Fibroblast of skin of back (primary cell): ENCODE results near the gene PYGB.
A peak's percentile ranks its signal among the peaks of the same experiment; 100 is the strongest.

Experiments used
- DNase-seq: peaks from one replicate; pipeline ENCODE4 v3.0.0-alpha.2; 2013

Gene PYGB

GRCh38 chr20:25283221-25283951 lies 35.5 kb downstream of the PYGB start:
- no peak for DNase-seq

GRCh38 chr20:25284131-25284601 lies 36.3 kb downstream of the PYGB start:
- no peak for DNase-seq

DNA sequence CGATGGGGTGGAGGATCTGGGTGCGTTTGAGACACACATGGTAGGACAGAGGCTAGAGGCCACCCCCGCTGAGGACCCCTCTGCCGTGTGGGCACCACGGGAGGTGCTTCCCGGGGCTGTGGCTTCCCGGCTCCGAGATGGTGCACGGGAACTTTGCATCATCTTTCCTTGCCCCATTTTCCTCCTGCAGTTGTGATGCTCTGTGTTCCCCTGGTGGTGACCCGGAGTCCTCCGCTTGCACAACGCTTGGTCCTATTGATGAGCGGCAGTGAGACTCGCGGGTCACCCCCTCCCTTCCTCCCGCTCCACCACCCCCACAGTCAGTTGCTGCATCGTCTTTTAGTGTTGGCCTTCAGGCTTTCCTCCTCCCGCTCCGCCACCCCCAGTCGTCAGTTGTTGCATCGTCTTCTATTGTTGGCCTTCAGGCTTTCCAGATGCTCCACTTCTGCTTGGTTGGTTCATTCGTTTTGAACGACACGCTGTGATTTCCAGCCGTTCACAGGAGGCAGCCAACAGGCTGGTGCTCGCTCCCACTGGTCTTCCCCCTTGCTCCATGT lies 37.3 kb downstream of the PYGB start:
- DNase-seq: no peak

DNA sequence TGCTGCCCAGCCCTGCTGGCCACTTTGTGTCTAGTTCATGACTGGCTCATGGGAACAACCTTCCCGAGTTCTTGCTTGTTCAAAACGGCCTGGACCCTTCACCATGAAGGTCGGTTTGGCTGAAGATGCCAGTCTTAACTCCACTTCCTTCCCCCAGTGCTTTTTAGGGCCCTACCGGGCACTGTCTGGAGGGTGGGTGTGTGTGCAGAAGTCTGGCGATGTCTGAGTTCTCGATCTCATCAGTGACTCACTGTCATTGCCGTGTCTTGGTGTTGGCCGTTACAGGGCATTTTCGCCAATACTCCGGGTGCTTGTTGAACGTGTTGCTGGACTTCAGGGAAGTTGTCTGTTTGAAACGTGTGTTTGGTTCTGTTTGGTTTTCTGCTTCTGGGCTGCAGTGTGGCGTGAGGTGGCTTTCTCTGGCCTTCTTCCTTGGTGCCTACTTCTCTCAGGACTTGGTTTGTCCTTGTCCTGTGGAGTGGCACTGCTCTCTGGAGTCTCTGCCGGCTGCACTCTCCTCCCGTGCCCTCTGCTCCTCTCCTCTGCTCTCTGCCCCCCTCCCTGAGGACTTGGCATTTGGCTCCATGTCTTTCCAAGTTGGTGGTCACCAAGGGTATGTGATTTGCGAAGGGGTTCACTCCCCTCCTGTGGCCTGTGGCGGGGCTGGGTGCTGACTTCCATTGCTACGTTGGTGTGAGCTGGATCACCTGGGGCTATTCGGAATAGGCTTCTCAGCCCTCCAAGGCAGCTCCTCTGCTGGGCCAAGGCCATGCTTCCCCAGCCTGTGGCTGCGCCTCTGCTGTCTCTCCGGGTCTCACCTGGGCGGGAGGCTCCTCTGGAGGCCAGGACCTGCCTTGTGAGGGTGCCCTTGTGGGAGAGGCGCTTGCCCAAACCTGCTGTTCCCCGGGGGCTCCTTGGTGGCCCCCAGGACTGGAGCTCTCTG lies 38.2 kb downstream of the PYGB start:
- DNase-seq: no peak

GRCh38 chr20:25286917-25287316 lies 39.0 kb downstream of the PYGB start:
- DNase-seq: no peak

- no peak for DNase-seq
Observed at GRCh38 chr20:25287631-25288290, 39.9 kb downstream of the PYGB start.

- DNase-seq: no peak
Observed at GRCh38 chr20:25288291-25289181, 40.7 kb downstream of the PYGB start.

GRCh38 chr20:25289886-25290597 lies 42.2 kb downstream of the PYGB start:
- DNase-seq: no peak

DNA sequence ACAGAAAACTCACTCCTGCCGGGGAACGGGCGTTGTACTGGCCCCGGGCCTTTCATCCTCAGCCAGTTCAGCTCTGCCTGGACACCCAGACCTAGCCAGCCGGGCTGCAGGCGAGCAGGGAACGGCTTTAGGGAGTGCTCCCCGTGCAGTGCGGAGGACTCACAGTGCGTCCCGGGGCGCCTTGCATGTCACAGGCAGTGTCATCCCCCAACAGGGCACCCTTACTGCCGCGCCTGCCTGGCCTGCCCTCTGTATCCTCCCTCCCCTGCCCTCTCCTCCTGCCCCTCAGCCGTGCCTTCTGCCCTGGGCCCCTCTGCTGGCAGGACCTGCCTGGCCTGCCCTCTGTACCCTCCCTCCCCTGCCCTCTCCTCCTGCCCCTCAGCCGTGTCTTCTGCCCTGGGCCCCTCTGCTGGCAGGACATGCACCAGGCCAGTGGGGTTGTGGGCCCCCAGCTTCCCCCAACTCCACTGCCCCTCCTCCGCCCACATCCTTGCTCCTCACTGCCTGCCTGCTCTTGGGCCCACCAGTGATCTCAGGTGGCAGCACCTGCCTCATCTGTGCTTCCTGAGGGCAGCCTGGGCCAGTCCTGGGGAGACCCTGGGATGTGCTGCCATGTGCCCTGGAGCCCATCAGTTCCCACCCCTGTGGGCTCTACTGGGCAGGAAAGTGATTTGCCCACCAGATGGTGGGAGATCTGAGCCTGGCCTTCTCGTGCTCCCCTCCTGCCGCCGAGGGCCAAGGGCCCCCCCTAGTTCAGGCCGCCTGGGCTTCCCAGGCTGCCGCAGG lies 43.0 kb downstream of the PYGB start:
- DNase-seq: no peak

GRCh38 chr20:25291432-25292133 lies 43.7 kb downstream of the PYGB start:
- DNase-seq: no peak

DNA sequence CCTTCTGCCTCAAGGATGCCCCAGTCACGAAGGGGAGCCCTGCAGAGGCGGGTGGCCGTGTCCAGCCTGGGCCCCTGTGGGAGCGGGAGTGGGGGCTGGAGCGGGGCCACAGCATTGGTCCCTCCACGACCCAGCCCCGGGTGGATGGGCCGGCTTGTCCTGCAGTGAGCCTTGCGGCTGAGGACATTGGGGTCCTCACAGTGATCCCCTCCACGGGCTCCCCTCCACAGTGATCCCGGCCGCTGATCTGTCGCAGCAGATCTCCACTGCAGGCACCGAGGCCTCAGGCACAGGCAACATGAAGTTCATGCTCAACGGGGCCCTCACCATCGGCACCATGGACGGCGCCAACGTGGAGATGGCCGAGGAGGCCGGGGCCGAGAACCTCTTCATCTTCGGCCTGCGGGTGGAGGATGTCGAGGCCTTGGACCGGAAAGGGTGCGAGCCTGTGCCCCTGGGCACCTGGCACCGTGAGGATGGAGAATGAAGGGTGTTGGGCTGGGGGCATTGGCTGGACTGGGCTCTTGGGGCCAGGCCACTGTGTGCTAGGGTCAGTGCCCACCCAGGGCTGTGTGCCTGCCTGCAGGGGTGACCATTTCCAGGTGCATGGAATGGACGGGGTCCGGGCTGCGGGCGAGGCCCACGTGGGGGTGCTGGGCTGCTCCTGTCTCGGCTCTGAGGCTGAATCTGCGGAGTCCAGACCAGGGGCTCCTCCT lies 44.4 kb downstream of the PYGB start:
- DNase-seq: no peak

DNA sequence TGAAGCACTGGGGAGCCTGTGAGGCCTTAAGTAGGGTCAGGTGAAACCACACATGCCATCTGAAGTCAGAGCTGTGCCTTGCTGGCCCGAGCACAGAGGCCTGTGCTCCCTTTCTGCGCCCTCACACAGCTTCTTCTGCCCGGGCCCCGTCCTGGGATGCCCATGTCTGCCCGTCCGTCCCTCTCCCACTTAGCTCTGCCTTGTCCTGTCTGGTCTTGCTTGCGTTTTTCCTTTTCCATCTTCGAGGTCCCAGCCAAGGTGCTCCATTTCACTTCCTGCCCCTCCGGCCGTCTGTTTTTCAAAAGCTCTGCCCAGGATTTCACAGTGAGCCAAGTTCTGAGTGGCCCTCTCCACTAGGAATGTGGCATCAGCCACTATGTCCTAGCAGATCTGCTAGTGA lies 45.6 kb downstream of the PYGB start:
- DNase-seq: no peak

DNA sequence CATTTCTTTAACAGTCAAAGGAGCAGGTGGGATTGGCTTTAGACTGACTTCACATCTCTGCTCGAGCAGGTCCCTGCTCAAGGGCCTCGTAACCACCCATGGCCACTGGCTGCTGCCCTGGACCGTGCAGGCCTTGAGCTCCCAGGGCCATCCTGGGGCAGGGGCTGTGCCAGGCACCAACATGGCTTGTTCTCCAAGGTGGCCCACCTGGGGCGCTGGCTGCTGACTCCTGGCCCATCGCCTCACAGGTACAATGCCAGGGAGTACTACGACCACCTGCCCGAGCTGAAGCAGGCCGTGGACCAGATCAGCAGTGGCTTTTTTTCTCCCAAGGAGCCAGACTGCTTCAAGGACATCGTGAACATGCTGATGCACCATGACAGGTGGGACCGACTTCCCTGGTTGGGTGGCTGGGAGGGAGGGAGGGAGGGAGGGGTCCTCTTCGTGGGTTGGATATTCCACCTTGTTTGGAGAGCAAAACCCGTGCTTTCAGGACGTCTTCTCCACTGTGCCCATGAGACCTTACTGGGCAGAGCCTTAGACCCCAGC lies 46.1 kb downstream of the PYGB start:
- no peak for DNase-seq

DNA sequence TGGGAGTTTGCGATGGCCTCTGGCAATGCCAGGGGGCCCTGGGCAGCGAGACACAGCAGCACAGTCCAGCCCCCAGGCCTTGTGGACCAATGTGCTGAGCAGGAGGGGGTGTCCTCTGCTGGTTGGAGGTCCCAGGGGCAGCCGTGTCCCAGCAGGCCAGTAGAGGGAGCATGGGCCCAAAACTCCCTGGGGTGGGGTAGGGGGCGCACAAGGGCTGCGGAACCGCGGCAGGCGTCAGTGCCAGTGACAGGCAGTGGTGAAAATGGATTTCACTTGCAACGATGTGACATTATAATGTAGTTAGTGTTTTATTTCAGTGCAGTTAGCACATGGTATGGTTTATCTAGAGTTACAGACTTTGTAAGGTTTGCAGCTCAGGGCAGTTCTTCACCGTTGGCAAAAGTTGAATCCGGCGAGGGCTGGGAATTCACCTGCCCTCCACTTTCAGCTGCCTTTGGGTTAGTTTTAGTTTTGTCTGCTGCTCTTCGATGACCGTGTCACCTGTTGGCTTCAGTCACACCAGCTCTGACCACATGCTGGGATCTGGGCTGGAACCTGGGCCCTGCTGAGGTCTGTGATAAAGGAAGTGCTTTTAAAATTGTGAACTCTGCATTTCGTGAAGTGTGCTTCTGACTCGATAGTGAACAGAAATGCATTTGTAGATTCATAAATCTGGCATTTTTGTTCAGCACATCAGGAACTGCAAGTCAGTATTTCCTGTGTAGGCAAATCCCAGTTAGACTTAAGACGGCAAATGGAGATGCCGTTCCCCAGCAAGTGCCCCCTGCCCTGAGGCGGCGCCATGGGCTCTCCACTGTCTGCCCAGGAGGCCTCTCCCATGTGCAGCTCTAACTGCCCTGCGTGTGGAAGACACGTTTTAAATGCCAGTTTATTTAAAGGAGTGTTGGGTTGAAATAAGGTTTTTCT lies 46.8 kb downstream of the PYGB start:
- DNase-seq: peak; percentile 60

- no peak for DNase-seq
Observed at GRCh38 chr20:25295386-25296093, 47.7 kb downstream of the PYGB start.
